Activated CD8-positive, alpha-beta memory T cell treated with anti-CD3 and anti-CD28 coated beads, Interleukin-2, amount 50 U/mL, for 48 hours (primary cell): ENCODE data around the gene CBX5.
"Not testable (repeated sequence)": the region's sequence is repeated elsewhere in the genome, so short reads cannot be mapped to it uniquely, and the experiment has no call there.

ENCODE experiments used
- DNase-seq: peaks from one replicate; pipeline ENCODE4 v3.0.0-alpha.2; 2020

Gene CBX5

DNA sequence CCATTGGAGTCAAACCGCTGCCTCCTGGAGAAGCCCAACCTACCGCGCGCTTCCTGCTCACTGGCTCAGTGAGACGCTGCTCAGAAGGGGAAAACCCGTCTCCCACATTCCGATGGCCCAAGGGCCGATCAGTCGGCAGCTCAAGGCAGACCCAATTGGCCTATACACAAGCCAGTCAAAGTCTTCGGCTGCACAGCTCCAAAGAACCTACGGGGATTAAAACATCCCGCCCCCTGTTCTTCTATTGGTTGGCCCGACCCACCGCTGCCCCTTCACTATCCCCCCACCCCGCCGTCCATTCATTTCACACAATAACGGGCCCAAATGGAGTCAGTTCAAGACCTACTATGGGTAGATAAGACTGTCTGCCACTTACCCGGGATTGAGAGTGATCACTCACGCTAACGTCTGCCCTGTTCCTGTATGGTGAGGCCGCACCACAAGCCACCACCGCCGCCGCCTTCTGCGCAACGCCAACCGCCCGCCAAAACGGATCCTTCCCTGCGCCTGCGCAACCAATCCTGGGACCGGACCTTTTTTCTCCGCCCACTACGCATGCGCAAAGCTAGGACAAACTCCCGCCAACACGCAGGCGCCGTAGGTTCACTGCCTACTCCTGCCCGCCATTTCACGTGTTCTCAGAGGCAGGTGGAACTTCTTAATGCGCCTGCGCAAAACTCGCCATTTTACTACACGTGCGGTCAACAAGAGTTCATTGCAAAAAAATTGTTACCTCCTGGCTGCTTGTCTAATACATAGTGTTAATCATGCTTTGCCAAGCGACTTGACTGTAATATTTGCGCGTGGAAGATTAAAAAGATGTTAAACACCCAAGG lies at the start of gene CBX5:
CBX5 (minus strand) TSS at position 491 of the 836 bp plus-strand sequence. CDS start 22,472 bp downstream, outside the sequence.
- DNase-seq, result peak; percentile 99

DNA sequence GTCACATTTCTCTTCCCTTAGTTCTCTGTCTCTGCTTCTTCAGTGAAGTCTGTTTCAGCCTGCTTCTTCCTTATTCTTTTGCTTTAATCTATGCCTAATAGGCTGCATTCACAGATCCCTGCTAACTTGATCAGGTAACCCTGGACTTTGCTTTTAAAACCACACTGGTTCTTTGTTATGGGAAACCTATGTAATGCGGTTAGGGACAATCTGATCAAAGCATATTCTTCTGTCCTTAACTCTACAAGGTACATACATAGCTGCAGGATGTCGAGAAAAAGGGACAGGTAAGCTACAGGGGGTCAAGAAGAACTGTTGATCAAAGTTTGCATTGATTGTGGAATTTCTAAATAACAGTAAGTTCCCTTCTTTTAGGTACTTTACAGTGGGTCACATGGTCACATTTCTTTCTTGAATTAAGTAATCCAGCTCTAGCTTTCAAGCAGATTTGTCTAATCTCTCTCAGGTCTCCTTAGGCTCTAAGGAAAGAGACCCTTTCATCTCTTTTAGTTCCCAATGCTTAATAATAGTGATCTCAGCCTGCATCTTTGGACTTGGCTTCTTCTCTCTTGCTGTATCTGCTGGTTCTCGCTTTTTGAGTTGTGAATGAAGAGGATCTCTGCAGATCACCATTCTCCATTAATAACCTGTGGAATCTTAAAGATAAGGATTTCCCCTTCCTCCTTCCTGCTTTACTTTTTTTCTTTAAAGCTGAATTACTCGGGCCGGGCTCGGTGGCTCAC lies 48.8 kb upstream of the CBX5 start:
- no peak for DNase-seq

DNA sequence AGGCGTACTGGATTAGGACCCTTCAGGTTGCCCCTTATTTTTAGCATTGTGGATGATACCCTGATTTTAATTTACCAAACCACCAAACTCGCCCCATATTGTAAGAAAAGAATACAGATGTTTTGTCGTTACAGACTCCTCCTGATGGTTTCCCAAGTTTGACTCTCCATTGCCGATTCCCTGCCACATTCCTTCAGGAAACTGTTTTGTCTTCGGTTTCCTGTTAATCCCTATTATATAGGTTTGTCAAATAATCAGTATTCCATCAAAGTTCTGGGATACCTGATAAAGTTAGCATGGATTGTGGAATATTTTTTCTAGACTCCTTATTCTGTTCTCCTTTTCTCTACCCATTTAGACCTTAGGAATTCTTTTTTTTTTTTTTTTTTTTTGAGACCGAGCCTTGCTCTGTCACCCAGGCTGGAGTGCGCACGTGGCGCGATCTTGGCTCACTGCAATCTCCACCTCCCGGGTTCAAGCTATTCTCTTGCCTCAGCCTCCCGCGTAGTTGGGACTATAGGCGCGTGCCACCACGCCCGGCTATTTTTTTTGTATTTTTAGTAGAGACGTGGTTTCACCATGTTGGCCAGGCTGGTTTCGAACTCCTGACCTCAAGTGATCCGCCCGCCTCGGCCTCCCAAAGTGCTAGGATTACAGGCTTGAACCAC lies 45.7 kb upstream of the CBX5 start:
- not testable (repeated sequence) for DNase-seq

DNA sequence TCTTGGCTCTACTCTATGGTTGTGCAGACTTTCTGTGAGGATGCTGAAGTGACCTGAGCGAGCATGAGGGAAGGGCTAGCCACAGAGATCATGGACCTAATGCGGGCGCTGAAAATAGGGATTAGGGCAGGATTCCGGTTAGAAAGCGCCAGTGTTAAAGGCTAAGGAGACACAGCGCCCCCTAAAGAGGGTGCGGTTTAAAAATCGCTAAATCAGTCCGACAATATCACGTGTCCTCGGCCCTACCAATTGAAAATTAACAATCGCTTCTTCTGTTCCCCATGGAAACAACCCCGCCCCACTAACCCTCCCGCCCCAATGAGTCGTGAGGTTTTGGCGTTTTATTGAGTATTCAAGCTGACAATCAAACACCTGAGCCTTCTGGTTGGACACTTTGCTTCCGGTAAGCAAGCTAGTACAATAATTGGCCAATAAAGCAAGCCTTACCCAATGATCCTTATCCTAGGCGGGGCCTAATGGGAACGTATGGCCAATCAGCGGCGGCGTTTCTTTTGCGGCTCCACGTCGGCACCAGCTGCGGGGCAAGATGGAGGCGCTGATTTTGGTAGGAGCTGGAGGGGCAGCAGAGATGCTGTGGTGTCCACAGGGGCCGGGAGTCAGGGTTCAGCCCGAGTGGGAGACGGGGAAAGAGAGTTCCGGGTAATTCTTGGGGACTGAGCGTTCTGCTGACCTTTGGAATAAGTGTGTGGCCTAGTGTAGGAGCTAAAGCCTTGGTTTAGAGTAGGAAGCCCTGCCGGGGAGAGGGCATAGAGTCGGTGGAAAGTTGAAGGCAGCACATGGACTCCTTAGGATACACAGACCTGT lies 44.9 kb upstream of the CBX5 start, which contains the start of gene COPZ1:
COPZ1 (plus strand) TSS at position 515 of the 825 bp plus-strand sequence; CDS start at position 548, 33 bp downstream.
- DNase-seq, result peak; percentile 92

DNA sequence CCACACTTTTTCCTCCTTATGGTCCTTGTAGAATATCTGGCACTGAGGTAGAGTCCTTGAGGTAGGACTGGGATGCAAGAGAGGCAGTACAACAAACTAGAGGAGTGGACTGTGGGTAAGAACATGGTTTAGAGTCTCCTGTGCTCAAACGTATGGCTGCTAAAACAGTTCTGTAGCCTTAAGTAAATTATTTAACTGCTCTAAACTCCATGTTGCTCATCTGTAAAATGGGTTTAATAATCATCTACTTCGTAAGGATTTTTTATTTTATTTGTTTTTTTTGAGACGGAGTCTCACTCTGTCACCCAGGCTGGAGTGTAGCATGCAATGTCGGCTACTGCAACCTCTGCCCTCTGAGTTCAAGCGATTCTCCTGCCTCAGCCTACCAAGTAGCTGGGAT lies 41.4 kb upstream of the CBX5 start:
- no peak for DNase-seq

DNA sequence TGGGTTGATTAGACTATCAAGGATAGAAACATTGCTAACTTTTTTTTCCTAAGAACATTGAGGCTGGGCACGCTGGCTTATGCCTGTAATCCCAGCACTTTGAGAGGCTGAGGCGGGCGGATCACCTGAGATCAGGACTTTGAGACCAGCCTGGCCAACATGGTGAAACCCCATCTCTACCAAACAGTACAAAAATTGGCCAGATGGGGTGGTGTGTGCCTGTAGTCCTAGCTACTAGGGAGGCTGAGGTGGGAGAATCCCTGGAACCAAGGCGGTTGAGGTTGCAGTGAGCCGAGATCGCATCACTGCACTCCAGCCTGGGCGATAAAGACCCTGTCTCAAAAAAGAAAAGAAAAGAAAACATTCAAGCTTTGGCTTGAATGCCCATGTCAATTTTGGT lies 32.4 kb upstream of the CBX5 start:
- DNase-seq, result not testable (repeated sequence)

DNA sequence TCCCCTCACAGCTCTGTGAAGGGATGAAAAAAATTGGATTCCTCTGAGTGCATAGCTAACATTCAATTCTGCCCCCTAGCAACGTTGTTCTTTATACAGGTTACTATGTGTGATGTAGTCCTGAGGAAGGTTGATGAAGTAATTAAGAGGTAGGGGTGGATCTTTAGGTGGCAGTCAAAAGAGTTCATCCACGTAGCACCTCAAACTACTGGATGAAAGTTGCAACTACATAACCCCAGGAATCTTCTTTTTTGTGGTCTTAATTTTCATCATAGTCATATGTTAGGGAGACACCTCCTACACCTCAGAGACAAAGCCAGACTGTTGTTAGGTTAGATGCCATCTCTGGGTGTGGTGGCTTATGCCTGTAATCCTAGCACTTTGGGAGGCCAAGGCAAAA lies 31.1 kb upstream of the CBX5 start:
- DNase-seq, result no peak

DNA sequence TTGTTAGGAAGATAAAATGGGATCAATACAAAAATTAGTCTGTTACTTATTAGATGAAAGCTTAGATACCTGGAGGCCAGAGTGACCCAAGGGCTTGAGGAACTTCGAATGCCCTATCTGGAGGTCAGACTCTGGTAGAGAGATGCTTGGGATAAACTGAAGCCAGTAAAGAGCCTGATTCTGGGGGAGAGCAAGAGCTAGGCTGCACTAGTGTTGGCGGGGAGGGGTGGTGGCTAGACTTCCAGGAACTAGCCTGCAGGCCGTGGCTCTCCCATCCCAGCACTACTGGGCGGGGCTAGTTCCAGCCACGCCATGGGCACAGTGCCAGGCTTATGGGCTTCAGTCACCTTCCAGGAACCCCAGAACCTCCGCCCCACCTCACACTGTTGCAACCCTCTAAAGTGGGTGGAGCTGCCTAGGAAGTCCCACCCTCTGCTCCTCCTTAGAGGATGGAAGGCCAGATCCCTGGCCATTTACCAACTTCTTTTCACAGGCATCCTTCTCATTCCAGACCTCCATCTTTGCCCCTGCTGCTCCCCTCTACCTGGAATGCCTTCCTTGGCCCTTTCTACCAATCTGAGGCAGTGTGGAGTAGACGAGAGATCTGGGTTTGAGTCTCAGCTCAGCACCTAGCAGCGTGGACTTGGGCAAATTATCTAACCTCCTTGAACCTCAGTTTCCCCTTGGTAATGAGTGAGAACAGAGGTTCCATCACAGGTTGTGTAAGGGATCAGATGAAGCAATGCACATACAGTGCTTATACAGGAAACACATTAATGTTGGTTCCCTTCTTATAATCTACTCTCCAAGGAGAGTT lies 27.2 kb upstream of the CBX5 start:
- no peak for DNase-seq

DNA sequence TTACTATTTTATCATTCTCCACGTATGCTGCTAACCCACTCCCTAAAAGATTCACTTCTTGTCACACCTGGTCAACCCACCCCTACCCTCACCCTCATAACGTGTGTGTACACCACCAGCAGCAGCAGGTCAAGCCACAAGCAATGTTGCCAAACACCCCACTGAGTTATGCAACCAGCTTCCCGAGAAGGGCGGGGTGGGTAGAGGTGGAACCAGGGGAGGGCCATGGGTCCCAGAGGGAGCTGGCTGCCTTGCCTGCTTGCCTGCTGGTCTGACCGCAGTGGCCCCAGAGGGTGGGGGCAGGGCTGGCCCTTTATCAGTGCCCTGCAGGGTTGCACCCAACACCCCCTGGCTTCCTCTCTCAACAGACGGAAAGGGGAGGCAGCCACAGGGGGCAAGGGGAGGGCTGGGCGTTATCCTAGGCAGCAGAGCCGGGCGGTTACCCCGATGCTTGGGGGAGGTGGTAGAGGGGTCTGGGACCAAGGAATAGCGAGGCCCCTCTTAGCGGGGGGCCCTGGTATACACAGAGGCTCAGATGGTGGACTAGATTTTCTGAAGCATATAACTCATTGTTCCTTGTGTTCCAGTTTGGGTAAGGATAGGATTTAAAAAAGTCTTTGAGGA lies 24.4 kb upstream of the CBX5 start:
- no peak for DNase-seq

DNA sequence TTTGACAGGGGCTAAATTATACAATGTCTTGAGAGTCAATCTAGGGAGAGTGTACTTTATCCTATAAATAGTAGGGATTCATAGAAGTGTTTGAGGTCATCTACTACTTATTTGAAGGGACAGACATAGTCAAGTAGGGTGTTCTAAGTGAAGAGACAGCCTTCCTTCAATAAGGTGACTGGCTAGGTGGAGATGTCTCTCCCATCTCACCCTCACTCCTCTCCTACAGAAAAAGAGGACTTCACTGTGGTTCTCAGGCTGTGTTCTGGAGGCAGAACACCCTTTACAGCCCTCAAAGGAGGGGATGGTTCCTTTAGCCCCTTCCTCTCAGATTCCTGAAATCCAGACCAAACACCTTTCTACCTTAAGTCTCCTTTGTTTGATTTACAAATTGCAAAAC lies 23.7 kb upstream of the CBX5 start:
- DNase-seq, result no peak

DNA sequence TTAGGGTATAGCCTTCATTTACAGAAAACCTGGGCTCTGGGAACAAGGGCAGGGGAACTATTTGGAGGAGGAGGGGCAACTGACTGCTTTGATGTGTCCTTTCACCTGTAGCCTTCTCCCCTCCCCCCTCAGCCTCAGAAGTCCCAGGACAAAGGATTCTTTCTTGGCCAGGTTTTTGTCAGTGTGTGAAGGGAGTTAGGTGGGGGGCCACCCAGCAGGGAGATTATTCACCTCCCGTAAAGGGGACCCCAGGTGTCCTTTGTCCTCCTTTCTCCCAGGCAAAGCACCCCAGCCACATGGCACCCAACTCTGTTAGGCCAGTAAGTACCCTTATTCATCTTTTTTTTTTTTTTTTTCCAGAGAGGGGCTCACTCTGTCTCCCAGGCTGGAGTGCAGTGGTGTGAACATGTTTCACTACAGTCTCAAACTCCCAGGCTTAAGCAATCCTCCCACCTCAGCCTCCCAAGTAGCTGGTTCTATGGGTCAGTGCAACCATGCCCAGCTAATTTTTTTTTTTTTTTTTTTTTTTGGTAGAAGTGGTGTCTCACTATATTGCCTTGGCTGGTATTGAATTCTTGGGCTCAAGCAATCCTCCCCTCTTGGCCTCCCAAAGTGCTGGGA lies 21.6 kb upstream of the CBX5 start:
- DNase-seq, result no peak

DNA sequence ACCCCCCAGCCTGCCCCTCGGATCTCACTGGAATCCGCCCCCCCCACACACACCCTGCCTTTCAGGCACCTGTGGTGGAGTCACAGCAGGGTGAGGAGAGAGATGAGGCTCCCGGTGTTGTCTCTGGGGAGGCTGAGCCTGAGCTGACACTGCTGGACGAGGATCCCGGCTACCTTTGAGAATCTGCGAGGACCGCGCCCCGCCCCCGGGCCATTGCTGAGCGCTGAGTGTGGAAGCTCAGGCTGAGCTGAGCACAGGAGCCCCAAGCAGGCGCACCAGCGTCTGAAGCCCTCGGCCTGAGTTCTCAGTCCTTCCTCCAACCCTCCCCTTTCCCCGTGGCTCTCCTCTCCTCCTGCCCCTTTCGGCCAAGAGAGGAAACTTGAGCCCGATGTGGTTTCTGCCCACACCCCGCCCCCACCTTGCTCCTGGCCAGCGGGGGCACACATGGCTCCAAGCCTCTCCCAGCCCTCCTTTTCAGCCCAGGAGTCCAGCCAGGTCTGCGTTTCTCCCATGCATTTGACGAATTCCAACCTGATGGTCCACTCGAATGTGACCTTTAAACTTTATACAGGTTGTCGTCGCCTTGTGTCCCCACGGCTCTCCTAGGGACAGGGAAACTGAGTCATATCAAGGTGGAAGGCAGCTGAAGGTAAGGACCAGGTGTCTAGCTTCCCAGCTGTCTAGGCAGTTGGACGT lies 21.0 kb upstream of the CBX5 start, which contains the start of gene NFE2:
NFE2 (minus strand) TSS at position 284 of the 696 bp plus-strand sequence. CDS start 5,767 bp downstream, outside the sequence.
- DNase-seq, result peak; percentile 71

DNA sequence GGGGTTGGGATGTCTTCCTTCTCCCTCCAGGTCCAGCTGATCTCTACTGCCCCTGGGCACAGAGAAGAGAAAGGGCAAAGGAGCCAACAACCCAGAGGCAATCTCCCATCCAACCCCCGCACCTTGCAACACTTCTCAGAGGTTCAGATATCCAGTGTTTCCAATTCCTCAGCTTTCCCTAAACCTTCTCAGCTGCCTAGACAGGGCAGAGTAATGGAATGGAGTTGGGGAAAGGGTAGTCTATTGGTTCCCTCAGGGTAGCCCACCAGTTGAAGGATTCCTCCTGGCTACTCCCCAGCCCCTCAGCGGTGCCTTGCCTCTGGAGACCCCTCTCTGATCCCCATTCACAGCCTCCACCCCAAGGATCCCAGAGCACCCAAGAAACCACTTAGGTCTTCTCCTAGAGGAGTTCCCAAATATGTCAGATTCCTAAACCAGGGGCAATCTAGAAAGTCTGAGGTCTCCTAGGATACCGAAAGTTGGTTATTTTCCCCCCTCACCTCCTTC lies 20.4 kb upstream of the CBX5 start:
- no peak for DNase-seq

DNA sequence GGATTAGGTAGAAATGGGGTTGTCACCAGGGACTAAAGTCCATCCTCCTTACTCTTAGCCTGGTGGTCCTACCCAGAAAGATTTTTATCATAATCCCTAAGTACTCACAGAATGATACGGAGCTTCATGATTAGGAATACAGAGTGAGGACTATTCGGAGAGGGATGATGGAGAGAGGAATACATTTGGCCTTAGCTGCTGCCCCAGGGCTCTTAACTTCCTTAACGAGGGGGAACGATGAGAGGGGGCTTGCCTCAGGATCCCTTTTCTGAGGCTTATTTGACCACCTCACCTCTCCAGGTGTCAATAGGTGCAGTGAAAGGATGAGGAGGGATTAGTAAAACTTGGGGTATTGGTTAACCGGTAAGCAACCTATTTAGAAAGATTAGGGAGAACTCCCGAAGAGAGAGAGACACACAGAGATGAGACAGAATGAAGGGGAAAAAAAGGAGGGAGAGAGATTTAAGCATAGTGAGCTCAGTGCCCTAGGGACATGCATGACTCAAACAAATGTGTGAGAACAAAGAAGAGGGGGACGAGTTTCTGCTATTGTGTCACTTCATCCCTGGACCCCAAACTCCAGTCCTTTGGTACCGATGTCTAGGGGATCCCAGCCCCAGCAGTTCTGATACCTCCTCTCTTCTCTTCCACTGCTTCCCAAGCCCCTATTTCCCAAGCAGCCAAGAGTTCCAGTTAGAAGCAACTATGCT lies 19.7 kb upstream of the CBX5 start:
- DNase-seq, result no peak

DNA sequence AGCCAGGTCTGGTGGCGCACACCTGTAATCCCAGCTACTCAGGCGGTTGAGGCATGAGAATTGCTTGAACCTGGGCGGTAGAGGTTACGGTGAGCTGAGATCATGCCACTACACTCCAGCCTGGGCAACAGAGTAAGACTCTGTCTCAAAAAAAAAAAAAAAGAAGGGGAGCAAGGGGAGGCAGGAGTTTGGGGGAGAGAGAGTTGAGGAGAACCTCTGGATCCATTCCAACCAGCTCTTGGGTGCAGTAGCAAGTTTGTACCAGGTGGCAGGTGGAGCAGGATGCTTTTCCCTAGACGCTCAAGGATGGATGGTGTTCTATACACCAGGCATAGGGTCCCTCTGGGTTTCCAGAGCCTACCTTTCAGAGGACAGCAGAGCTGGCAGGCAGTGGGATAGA lies 19.0 kb upstream of the CBX5 start:
- no peak for DNase-seq

DNA sequence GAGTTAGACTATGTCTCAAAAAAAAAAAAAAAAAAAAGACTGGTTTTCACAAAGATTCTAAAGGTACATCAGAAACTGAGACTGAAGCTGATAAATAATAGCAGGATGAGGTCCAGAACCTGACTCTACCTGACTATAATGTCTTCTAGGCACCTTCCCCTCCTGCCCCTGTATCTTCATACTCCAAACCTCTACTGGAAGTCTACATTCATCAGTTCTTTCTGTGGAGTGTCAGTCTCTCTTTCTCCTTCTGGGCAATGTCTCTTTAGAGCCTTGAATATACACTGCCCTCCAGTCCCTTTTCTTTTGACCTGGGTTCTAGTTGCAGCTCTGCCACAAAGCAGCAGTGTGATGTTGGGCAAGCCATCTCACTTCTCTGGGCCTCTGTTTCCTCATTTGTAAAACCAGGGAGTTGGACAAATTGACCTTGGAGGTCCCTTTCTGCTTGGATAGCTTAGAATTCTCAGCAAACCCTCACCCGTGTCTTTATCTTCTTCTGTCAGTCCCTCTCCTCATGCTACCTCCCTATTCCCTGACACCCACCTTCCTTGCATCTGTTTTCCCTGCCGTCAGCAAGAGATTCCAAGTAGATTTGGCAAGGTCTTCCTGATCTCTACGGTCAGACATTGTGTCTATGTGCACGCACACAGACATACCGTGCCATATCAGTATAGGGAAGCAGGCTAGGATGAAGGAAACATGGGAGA lies 16.6 kb upstream of the CBX5 start:
- no peak for DNase-seq

DNA sequence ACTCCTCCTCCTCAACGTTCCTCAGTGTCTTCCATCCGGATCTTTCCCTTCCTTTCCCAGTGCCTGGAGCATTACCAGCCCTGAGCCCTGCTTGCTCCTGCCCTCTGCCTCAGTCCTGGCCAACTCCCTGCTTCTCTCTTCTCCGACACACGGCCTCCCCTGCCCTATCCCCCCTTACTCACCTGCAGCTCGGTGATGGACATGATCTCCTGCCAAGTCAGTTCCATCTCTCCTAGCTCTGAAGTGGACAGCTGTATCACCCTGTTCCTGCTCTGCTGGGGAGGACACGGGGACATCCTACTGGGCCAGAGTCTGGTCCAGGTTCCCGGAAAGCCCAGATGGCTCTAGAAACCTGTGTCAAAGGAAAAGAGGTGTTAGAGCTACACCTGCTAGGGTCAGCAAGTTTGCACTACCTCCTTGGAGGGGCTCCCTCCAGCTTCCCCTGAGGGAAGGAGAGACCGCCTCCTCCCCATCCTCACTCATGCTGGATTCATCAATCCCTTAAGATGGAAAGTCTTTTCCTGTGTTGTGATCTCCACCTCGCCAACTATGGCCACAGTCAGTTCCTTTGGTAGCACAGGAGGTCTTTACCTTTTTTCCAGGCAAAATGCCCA lies 15.1 kb upstream of the CBX5 start:
- no peak for DNase-seq
